ENCODE data around the gene UQCR10.

- TF ChIP-seq ZSCAN4 (tag by site-specific recombination; IDR thresholded peaks at IDR 0.05) (no peak), ZSCAN18 (tag by site-specific recombination; IDR thresholded peaks at IDR 0.05) (no peak)
Measured at GRCh38 chr22:29772170-29772641, 5.0 kb downstream of the UQCR10 start.

All from HEK293 (cell line).